Stromal cell of bone marrow (primary cell): Measurements from ENCODE around the gene SLC27A3.
"Not testable (repeated sequence)": the region's sequence is repeated elsewhere in the genome, so short reads cannot be mapped to it uniquely, and the experiment has no call there.

ENCODE experiments used
- DNase-seq: peaks from one replicate; pipeline ENCODE4 v3.0.0-alpha.2; 2012; ENCODE audit warnings: low read depth

SLC27A3 gene

GRCh38 chr1:153763365-153764225, 11.6 kb upstream of the SLC27A3 start:
- DNase-seq: no peak

GRCh38 chr1:153764310-153764709, 10.9 kb upstream of the SLC27A3 start:
- DNase-seq: no peak

GRCh38 chr1:153766663-153767062, 8.5 kb upstream of the SLC27A3 start:
- not testable (repeated sequence) for DNase-seq

GRCh38 chr1:153767519-153767918, 7.7 kb upstream of the SLC27A3 start:
- DNase-seq: no peak

- no peak for DNase-seq
Observed at GRCh38 chr1:153768316-153769181, 6.7 kb upstream of the SLC27A3 start.

- no peak for DNase-seq
Observed at GRCh38 chr1:153769221-153769620, 6.0 kb upstream of the SLC27A3 start.

- no peak for DNase-seq
Observed at GRCh38 chr1:153770797-153771196, 4.4 kb upstream of the SLC27A3 start.

- no peak for DNase-seq
Observed at GRCh38 chr1:153771261-153771660, 3.9 kb upstream of the SLC27A3 start.

GRCh38 chr1:153771841-153772593, 3.2 kb upstream of the SLC27A3 start:
- DNase-seq: no peak

GRCh38 chr1:153773096-153773921, 1.9 kb upstream of the SLC27A3 start:
- DNase-seq: no peak

- no peak for DNase-seq
Observed at GRCh38 chr1:153774026-153774595, 1.1 kb upstream of the SLC27A3 start.

- DNase-seq: no peak
Observed at GRCh38 chr1:153775458-153776327, 486 bp downstream of the SLC27A3 start.

- no peak for DNase-seq
Observed at GRCh38 chr1:153776352-153776751, 1.1 kb downstream of the SLC27A3 start.

GRCh38 chr1:153776845-153777370, 1.7 kb downstream of the SLC27A3 start:
- no peak for DNase-seq

GRCh38 chr1:153777648-153778047, 2.4 kb downstream of the SLC27A3 start:
- no peak for DNase-seq

- DNase-seq: no peak
Observed at GRCh38 chr1:153778051-153778823, 3.0 kb downstream of the SLC27A3 start.

GRCh38 chr1:153778824-153779519, 3.8 kb downstream of the SLC27A3 start:
- no peak for DNase-seq

GRCh38 chr1:153779781-153780541, 4.8 kb downstream of the SLC27A3 start:
- no peak for DNase-seq
